C4-2B (cell line): ENCODE measurements around the gene LRRC34.

ENCODE experiments used
- CTCF ChIP-seq: fragments of 450-650 bp; conservative IDR thresholded peaks from 2 replicates; pipeline ENCODE4 v1.5.1; 2017; ENCODE audit warnings: mild to moderate bottlenecking
- ZFX ChIP-seq: fragments of 450-650 bp; IDR thresholded peaks from 2 replicates; pipeline ENCODE4 v1.6.1; 2017

DNA sequence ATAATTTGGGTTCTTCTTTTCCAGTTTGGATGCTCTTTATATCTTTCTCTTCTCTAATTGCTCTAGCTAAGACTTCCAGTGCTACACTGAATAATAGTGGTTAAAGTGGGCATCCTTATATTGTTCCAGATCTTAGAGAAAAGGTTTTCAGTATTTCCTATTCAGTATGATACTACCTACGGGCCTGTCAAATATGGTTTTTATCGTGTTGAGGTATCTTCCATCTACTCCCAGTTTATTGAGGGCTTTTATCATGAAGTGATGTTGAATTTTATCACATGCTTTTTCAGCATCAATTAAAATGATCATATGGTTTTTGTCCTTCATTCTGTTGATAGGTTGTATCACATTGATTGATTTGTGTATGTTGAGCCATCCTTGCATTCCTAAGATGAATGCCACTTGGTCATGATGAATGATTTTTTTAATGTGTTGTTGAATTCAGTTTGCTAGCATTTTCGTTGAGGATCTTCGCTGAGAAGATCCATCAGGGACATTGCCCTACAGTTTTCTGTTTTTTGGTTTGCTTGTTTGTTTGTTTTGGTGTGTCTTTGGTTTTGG, 3.0 kb upstream of the LRRC34 start:
- TF ChIP-seq CTCF (no peak), ZFX (no peak)
